GM08714 (cell line): ENCODE results near the gene GRID1.

Source experiments
- H3K4me3 ChIP-seq: fragments of 200-500 bp; sonication (Bioruptor generic); 2 replicates; pipeline ENCODE4 v1.5.1; 2014; ENCODE audit warnings: mild to moderate bottlenecking, low read length, inconsistent platforms
- ZNF274 ChIP-seq: IDR thresholded peaks from 2 replicates; pipeline ENCODE4 v1.6.1; 2012; ENCODE audit warnings: mild to moderate bottlenecking, low read depth, low read length

The GRID1 gene

DNA sequence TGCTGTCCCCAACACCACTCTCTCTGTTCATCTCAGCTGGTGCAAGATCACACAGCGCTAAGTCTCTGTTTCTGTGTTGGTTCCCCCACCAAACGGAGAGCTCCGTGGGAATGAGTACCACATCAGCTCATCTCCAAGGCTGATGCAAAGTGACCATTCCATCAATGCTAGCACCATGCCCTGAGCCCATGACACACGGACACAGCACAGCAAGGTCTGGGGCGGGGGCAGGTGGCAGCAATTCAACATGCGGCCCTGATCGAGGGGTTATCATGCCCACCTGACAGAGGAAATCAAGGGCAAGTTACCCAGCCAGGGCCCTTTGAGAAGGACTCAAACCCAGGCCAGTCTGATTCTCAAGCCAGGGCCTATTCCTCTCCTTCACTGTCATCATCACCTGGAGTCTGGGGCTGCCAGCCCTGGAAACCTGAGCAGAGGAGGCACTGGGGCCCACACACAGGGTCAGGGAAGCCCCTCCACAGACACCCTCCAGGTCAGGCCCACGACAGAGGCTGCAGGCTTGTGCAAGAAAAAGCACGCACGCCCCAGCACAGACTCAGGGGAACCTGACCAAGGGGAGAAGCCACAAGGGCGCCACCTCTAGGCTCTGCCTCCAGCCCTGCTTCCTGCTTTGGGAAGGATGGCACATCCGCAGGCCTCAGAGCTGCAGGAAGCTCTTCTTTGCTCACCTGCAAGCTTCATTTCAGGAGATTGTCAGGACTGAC lies 74.8 kb downstream of the GRID1 start:
- H3K4me3 ChIP-seq, result no peak overlapping the region
- TF ChIP-seq ZNF274, result no peak

GRCh38 chr10:86290933-86291615 lies 75.5 kb downstream of the GRID1 start:
- TF ChIP-seq ZNF274, result no peak
- no peak overlapping the region for H3K4me3 ChIP-seq

DNA sequence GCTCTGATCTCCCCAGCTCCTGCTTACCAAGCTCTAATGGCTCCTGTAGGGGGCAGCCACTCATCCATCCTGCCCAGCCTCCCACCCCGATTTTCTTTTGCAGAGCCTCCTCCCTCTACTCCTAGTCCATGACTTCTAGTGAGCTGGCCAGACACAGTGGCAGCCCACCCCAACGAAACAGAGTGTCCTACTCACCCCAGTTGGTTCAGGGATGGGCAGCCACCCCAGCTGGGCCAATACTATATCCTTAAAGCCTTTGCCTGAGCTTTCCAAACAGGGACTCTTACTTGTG lies 77.1 kb downstream of the GRID1 start:
- no peak overlapping the region for H3K4me3 ChIP-seq
- TF ChIP-seq ZNF274, result no peak

DNA sequence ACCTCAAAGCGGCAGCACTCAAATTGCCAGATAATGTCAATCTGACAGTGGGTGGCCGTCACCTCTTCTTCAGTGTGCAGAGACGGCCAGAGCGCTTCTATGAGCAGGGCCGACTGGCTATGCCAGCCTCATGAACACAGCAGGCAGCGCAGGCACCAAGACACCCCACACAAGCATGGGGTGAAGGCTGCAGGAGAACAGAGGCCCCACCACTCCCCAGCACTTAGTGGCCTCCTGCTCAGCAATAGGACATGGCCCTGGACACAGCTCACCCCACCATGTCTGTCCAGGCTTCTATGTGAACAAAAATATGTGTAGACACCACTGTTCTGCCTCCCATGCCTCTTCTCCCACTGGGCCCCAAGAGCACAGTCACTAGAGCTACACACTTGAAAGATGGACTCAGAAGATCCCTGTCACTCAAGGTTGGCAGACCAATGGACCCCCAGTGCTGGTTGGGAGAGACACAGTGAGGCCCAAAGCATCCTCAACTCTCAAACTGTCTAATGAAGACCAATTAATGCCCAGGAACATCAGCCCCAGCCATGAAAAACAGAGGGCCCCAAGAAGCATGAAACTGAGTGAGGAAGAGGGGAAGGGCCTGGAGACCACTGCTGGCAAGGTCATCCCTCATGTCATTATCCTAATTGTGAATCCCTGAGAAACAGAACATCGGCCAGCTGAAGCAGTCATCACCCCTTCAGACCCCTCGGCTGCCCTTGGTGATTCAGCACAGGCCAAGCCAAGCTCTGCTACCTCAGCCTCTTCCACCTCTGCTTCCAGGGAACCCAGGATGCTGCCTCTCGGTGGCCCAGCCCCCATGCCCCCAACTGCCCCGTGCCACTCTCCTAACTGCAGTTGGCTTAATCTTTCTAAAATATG lies 77.7 kb downstream of the GRID1 start:
- no peak for TF ChIP-seq ZNF274
- no peak overlapping the region for H3K4me3 ChIP-seq

GRCh38 chr10:86287966-86288579 lies 78.5 kb downstream of the GRID1 start:
- no peak overlapping the region for H3K4me3 ChIP-seq
- no peak for TF ChIP-seq ZNF274

- no peak overlapping the region for H3K4me3 ChIP-seq
- no peak for TF ChIP-seq ZNF274
Measured at GRCh38 chr10:86287110-86287793, 79.3 kb downstream of the GRID1 start.

GRCh38 chr10:86286236-86287109 lies 80.1 kb downstream of the GRID1 start:
- no peak for TF ChIP-seq ZNF274
- no peak overlapping the region for H3K4me3 ChIP-seq

- TF ChIP-seq ZNF274, result no peak
- no peak overlapping the region for H3K4me3 ChIP-seq
Measured at GRCh38 chr10:86285136-86285790, 81.3 kb downstream of the GRID1 start.

DNA sequence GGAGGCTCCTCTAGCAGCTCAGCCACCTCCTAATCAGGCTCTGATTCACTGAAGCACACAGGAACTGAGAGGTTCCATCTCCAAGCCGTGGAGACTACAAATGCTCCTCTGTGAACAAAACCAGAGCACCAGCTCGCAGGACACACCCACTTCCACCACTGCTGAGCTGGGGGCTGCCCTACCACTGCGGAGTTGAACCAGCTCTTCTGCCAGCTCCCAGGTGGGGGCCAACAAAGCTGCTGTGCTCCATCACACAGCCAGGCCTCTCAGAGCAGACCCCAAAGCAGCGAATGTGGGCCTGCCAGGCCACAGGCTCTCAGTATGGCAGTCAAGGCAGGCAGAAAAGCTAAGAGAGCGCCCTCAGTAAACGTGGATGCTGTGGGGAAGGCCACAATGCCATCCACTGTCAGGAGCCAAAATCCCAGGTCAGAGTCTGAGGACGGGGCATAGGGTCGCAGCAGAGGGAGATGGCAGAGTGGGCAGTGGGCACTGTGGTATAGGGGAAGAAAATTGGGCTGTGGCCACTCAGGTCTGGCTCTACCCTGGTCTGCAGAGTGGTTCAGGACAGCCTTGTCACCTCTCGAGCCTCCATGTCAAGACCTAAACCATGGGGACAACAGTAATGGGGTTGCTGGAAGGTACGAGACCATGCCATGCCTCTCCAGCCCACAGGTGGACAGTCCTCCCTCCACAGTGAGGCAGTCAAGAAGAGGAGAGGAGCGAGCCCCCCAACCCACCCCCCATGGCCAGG lies 82.1 kb downstream of the GRID1 start:
- TF ChIP-seq ZNF274, result no peak
- no peak overlapping the region for H3K4me3 ChIP-seq

- no peak for TF ChIP-seq ZNF274
- H3K4me3 ChIP-seq, result no peak overlapping the region
Measured at GRCh38 chr10:86283466-86284287, 82.9 kb downstream of the GRID1 start.

GRCh38 chr10:86282664-86283465 lies 83.7 kb downstream of the GRID1 start:
- TF ChIP-seq ZNF274, result no peak

More at GRCh38 chr10:86282664-86283465, 83.7 kb downstream of the GRID1 start:
- no peak overlapping the region for H3K4me3 ChIP-seq
